HepG2 (cell line): ENCODE data around the gene STUB1. TPM values are rescaled to one million over a fixed set of nuclear protein-coding genes. Genes with fewer than 3 reads are reported as not detected.

Experiments
- ARID5B ChIP-seq: IDR thresholded peaks from 2 replicates; pipeline ENCODE4 v1.4.0; 2020; ENCODE audit warnings: mild to moderate bottlenecking, missing genetic modification reagents
- ASH2L ChIP-seq: fragments of 300-600, 200-600 bp; sonication (generic); IDR thresholded peaks from 2 replicates; pipeline ENCODE4 v1.7.0; 2017; ENCODE audit warnings: low read depth, mild to moderate bottlenecking, moderate library complexity, mixed read lengths, low read length; ENCODE audit not compliant: insufficient read length
- ATF3 ChIP-seq: sonication (generic); formaldehyde crosslinking; IDR thresholded peaks from 2 replicates; pipeline ENCODE4 v1.4.0; 2020; ENCODE audit warnings: missing genetic modification reagents
- ATF4 ChIP-seq, 2 experiments: fragments of 450-650 bp in 1 of 2; sonication (generic) in 1 of 2; formaldehyde crosslinking; IDR thresholded peaks; 2 replicates each; pipeline versions ENCODE4 v1.5.0 to v1.8.0; 2020 to 2022; ENCODE audit warnings: mild to moderate bottlenecking in 1 of 2, missing genetic modification reagents in 1 of 2
- IKZF1 ChIP-seq: fragments of 450-650 bp; IDR thresholded peaks from 2 replicates; pipeline ENCODE4 v1.7.1; 2016
- MAX ChIP-seq: IDR thresholded peaks from 2 replicates; pipeline ENCODE4 v1.6.1; 2012; ENCODE audit warnings: inconsistent platforms
- MBD4 ChIP-seq: IDR thresholded peaks from 2 replicates; pipeline ENCODE4 v1.6.1; 2012; ENCODE audit warnings: low read length, inconsistent platforms, borderline replicate concordance
- NCOR1 ChIP-seq: fragments of 200-600 bp; sonication (generic); IDR thresholded peaks from 2 replicates; pipeline ENCODE4 v1.7.0; 2017; ENCODE audit warnings: antibody characterized with exemption, low read length, borderline replicate concordance
- PLSCR1 ChIP-seq: sonication (generic); formaldehyde crosslinking; IDR thresholded peaks from 2 replicates; pipeline ENCODE4 v1.5.0; 2020; ENCODE audit warnings: missing genetic modification reagents, mild to moderate bottlenecking, borderline replicate concordance
- PREB ChIP-seq: sonication (generic); formaldehyde crosslinking; IDR thresholded peaks from 2 replicates; pipeline ENCODE4 v1.4.0; 2020; ENCODE audit warnings: missing genetic modification reagents
- REL ChIP-seq: sonication (generic); formaldehyde crosslinking; conservative IDR thresholded peaks from 2 replicates; pipeline ENCODE4 v1.8.0; 2022; ENCODE audit warnings: mild to moderate bottlenecking, missing genetic modification reagents, moderate library complexity
- ZBTB21 ChIP-seq: sonication (generic); formaldehyde crosslinking; IDR thresholded peaks from 2 replicates; pipeline ENCODE4 v1.4.0; 2020; ENCODE audit warnings: missing genetic modification reagents
- ZBTB4 ChIP-seq: sonication (generic); formaldehyde crosslinking; IDR thresholded peaks from 2 replicates; pipeline ENCODE4 v1.4.0; 2020; ENCODE audit warnings: missing genetic modification reagents, mild to moderate bottlenecking, borderline replicate concordance
- ZFP37 ChIP-seq: sonication (generic); formaldehyde crosslinking; IDR thresholded peaks from 2 replicates; pipeline ENCODE4 v1.4.0; 2020; ENCODE audit warnings: missing genetic modification reagents, borderline replicate concordance
- ZNF354B ChIP-seq: sonication (generic); formaldehyde crosslinking; IDR thresholded peaks from 2 replicates; pipeline ENCODE4 v1.8.0; 2022; ENCODE audit warnings: mild to moderate bottlenecking, missing genetic modification reagents
- ZNF552 ChIP-seq: sonication (generic); formaldehyde crosslinking; IDR thresholded peaks from 2 replicates; pipeline ENCODE4 v1.9.0; 2022; ENCODE audit warnings: missing genetic modification reagents, mild to moderate bottlenecking, borderline replicate concordance
- ZNF569 ChIP-seq: sonication (generic); formaldehyde crosslinking; IDR thresholded peaks from 2 replicates; pipeline ENCODE4 v1.5.0; 2020; ENCODE audit warnings: mild to moderate bottlenecking, missing genetic modification reagents, moderate library complexity, borderline replicate concordance
- polyA plus RNA-seq, 8 experiments: library from polyadenylated mRNA; depleted of rRNA in 3 of 8; stranded (reverse) in 7 of 8; unstranded in 1 of 8; fragments of >200 nt; fragmentation: Illumina TruSeq in 4 of 8; extraction: Trizol in 4 of 8; gene quantifications; 2 replicates each; pipeline versions ENCODE4 v1.2.1 to v1.2.3, GENCODE V29; 2011 to 2016; ENCODE audit warnings: low read depth in 4 of 8, missing spikeins in 1 of 8, mixed read lengths in 1 of 8; ENCODE audit not compliant: insufficient read depth in 1 of 8
- total RNA-seq, 5 experiments: library from RNA; depleted of rRNA; stranded (reverse); fragments of >200 nt; fragmentation: Illumina TruSeq; extraction: Trizol; gene quantifications; 2 replicates each; pipeline ENCODE4 v1.2.3, GENCODE V29; 2016; ENCODE audit warnings: low read depth in 1 of 5

The STUB1 gene
- total and polyA plus RNA-seq, 2 of the 13 experiments (the other 11 are each of a cell fraction or from before 2014, with no cell fraction given) = 52.9 to 78.2 TPM

- TF ChIP-seq PREB (CRISPR knock-in tag) = no peak
- no peak for TF ChIP-seq ZNF569 (CRISPR knock-in tag)
- peak in 1 of 2 experiments; percentile 58; a peak in 2 of 4 replicates for TF ChIP-seq ATF4 (CRISPR knock-in tag; IDR thresholded peaks at IDR 0.05)
- TF ChIP-seq MAX = peak; percentile 69
- peak; percentile 41; the same call in 1 of the 2 replicates for TF ChIP-seq ATF3 (CRISPR knock-in tag)
- peak; percentile 43; the same call in 1 of the 2 replicates for TF ChIP-seq ZBTB4
- no peak; the same call in 1 of the 2 replicates for TF ChIP-seq NCOR1
- TF ChIP-seq IKZF1 = no peak
- TF ChIP-seq PLSCR1 (CRISPR knock-in tag) = no peak
- TF ChIP-seq ASH2L = peak; percentile 59
- no peak for TF ChIP-seq ZNF354B (CRISPR knock-in tag)
- no peak for TF ChIP-seq MBD4
- no peak for TF ChIP-seq REL (CRISPR knock-in tag)
- no peak for TF ChIP-seq ZFP37 (CRISPR knock-in tag)
- no peak for TF ChIP-seq ZNF552
- no peak for TF ChIP-seq ARID5B (CRISPR knock-in tag)
- no peak for TF ChIP-seq ZBTB21 (CRISPR knock-in tag)
Observed at GRCh38 chr16:641326-642188, 38.7 kb upstream of the STUB1 start, which contains the start of gene MCRIP2 (continued).
